Loucy (cell line): ENCODE data around the gene PGBD1.

Experiments used
- EZH2phosphoT487 ChIP-seq: fragments of 200-600 bp; IDR thresholded peaks from 2 replicates; pipeline ENCODE4 v1.6.1; 2018; ENCODE audit warnings: antibody characterized with exemption, mild to moderate bottlenecking, moderate library complexity, borderline replicate concordance
- TF ChIP-seq, protein P1 (sequence below): fragments of 200-600 bp; sonication (generic); conservative IDR thresholded peaks from 2 replicates; pipeline ENCODE4 v1.5.1; 2014; ENCODE audit warnings: mild to moderate bottlenecking, antibody characterized with exemption, low read length

DNA sequence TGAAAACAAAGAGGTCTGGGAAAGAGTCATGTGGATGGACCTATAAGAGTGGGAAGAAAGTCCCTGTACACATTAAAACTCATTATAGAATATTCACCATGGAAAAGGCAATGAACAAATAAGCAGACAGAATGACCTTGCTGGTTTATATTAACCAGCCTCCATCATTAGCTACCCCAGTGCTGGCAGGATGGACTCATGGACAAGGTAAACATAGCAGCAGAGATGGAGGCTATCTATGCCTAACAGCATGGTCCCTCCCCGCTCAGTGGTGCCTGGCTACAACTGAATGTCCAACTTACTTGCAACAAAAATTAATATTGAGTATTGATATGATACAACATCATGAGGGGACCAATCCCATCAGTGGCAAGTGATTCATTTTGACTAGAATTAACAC lies 63.8 kb downstream of the PGBD1 start:
- TF ChIP-seq, protein P1, sequence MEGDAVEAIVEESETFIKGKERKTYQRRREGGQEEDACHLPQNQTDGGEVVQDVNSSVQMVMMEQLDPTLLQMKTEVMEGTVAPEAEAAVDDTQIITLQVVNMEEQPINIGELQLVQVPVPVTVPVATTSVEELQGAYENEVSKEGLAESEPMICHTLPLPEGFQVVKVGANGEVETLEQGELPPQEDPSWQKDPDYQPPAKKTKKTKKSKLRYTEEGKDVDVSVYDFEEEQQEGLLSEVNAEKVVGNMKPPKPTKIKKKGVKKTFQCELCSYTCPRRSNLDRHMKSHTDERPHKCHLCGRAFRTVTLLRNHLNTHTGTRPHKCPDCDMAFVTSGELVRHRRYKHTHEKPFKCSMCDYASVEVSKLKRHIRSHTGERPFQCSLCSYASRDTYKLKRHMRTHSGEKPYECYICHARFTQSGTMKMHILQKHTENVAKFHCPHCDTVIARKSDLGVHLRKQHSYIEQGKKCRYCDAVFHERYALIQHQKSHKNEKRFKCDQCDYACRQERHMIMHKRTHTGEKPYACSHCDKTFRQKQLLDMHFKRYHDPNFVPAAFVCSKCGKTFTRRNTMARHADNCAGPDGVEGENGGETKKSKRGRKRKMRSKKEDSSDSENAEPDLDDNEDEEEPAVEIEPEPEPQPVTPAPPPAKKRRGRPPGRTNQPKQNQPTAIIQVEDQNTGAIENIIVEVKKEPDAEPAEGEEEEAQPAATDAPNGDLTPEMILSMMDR, result no peak
- no peak for TF ChIP-seq EZH2phosphoT487
